Activated T-helper 2 cell treated with anti-CD3 and anti-CD28 coated beads, Interferon-gamma antibody, Interleukin-2, Interleukin-4, amounts not matched to agents 10 μg/mL and 5 μg/mL and 100 μg/mL, durations not matched to agents 14 hours and 24 hours and 36 hours (primary cell): ENCODE data around the gene KRTAP10-7. TPM values are rescaled to one million over a fixed set of nuclear protein-coding genes. Genes with fewer than 3 reads are reported as not detected.
"Not testable (repeated sequence)": the region's sequence is repeated elsewhere in the genome, so short reads cannot be mapped to it uniquely, and the experiment has no call there.

Experiments
- DNase-seq: peaks from one replicate; pipeline ENCODE4 v3.0.0; 2021; ENCODE audit warnings: low spot score
- H3K27ac Mint-ChIP-seq: one replicate; pipeline ENCODE4 v1.8.0; 2021; ENCODE audit warnings: mixed read lengths
- H3K27me3 Mint-ChIP-seq: one replicate; pipeline ENCODE4 v1.8.0; 2021; ENCODE audit warnings: low read depth, mixed read lengths
- H3K36me3 Mint-ChIP-seq: one replicate; pipeline ENCODE4 v1.8.0; 2021; ENCODE audit warnings: low read depth, mixed read lengths
- H3K4me1 Mint-ChIP-seq: one replicate; pipeline ENCODE4 v1.8.0; 2021; ENCODE audit warnings: low read depth, mixed read lengths
- H3K4me3 Mint-ChIP-seq: one replicate; pipeline ENCODE4 v1.8.0; 2021; ENCODE audit warnings: low read depth, mild to moderate bottlenecking, moderate library complexity, mixed read lengths
- H3K9me3 Mint-ChIP-seq: one replicate; pipeline ENCODE4 v1.8.0; 2021; ENCODE audit warnings: mixed read lengths
- intact Hi-C: fragments of 100-400 bp; cut with micrococcal nuclease; formaldehyde crosslinking; loops from one replicate; pipeline ENCODE4 v1.15.1; 2023
- total RNA-seq: library from RNA; stranded (reverse); gene quantifications from 2 replicates; pipeline ENCODE4 v1.2.3, GENCODE V29; 2022

KRTAP10-7 gene
- total RNA-seq, 1 donor from 2014 or later = not detected

GRCh38 chr21:44640761-44641160, 40.4 kb downstream of the KRTAP10-7 start:
- no peak for DNase-seq
- Mint-ChIP-seq H3K9me3 (peaks cover 44% of the 10 kb centered on the region), H3K27me3 (no peaks in the 10 kb centered on the region), H3K27ac (no peak overlapping the region), H3K4me1 (no peaks in the 10 kb centered on the region), H3K4me3 (no peak overlapping the region), H3K36me3 (no peaks in the 10 kb centered on the region)
- intact Hi-C loops = no loop called here

GRCh38 chr21:44643741-44644310, 43.4 kb downstream of the KRTAP10-7 start:
- Mint-ChIP-seq H3K27ac (no peak overlapping the region), H3K4me1 (no peaks in the 10 kb centered on the region), H3K27me3 (no peaks in the 10 kb centered on the region), H3K36me3 (no peaks in the 10 kb centered on the region), H3K4me3 (no peak overlapping the region), H3K9me3 (peaks cover 44% of the 10 kb centered on the region)
- DNase-seq = no peak
- intact Hi-C loops = no loop called here

GRCh38 chr21:44644878-44645277, 44.5 kb downstream of the KRTAP10-7 start:
- intact Hi-C loops = no loop called here
- no peak for DNase-seq
- Mint-ChIP-seq H3K27ac (no peak overlapping the region), H3K4me3 (no peak overlapping the region), H3K9me3 (peaks cover 41% of the 10 kb centered on the region), H3K27me3 (no peaks in the 10 kb centered on the region), H3K36me3 (no peaks in the 10 kb centered on the region), H3K4me1 (no peaks in the 10 kb centered on the region)

- H3K27me3 Mint-ChIP-seq, intact Hi-C loops, H3K27ac Mint-ChIP-seq, H3K4me1 Mint-ChIP-seq, H3K4me3 Mint-ChIP-seq, DNase-seq, H3K36me3 Mint-ChIP-seq: not testable (repeated sequence)
- H3K9me3 Mint-ChIP-seq = peaks cover 28% of the 10 kb centered on the region
Observed at GRCh38 chr21:44646366-44647221, 46.2 kb downstream of the KRTAP10-7 start, which contains the start of gene KRTAP10-11. Gene KRTAP10-11 (plus strand): TSS chr21:44646414. CDS start chr21:44646459, 45 bp downstream.

GRCh38 chr21:44647222-44647552, 46.8 kb downstream of the KRTAP10-7 start:
- Mint-ChIP-seq H3K9me3 (peaks cover 22% of the 10 kb centered on the region), H3K4me3 (no peak overlapping the region), H3K4me1 (no peaks in the 10 kb centered on the region), H3K27ac (no peak overlapping the region), H3K27me3 (no peaks in the 10 kb centered on the region), H3K36me3 (no peaks in the 10 kb centered on the region)
- DNase-seq = no peak
- intact Hi-C loops = no loop called here

- H3K27me3 Mint-ChIP-seq = no peaks in the 10 kb centered on the region
- DNase-seq = no peak
- H3K4me3 Mint-ChIP-seq = no peak overlapping the region
- H3K4me1 Mint-ChIP-seq = peaks cover 2% of the 10 kb centered on the region
- intact Hi-C loops = no loop called here
- H3K36me3 Mint-ChIP-seq = peaks cover 2% of the 10 kb centered on the region
- H3K27ac Mint-ChIP-seq = no peak overlapping the region
- H3K9me3 Mint-ChIP-seq = peaks cover 15% of the 10 kb centered on the region
Observed at GRCh38 chr21:44648557-44649311, 48.3 kb downstream of the KRTAP10-7 start.

- no peaks in the 10 kb centered on the region for H3K27me3 Mint-ChIP-seq
- no peak overlapping the region for H3K4me3 Mint-ChIP-seq
- H3K4me1 Mint-ChIP-seq = peaks cover 7% of the 10 kb centered on the region
Observed at GRCh38 chr21:44649521-44650100, 49.2 kb downstream of the KRTAP10-7 start.

GRCh38 chr21:44650265-44650972, 50.0 kb downstream of the KRTAP10-7 start:
- intact Hi-C loops = no loop called here
- peaks cover 11% of the 10 kb centered on the region for H3K4me1 Mint-ChIP-seq
- H3K4me3 Mint-ChIP-seq = no peak overlapping the region
- no peak for DNase-seq
- no peak overlapping the region for H3K27ac Mint-ChIP-seq
- H3K9me3 Mint-ChIP-seq = peaks cover 8% of the 10 kb centered on the region
- H3K36me3 Mint-ChIP-seq = peaks cover 6% of the 10 kb centered on the region
- no peaks in the 10 kb centered on the region for H3K27me3 Mint-ChIP-seq

More at GRCh38 chr21:44649521-44650100, 49.2 kb downstream of the KRTAP10-7 start:
- H3K36me3 Mint-ChIP-seq = peaks cover 6% of the 10 kb centered on the region
- intact Hi-C loops = no loop called here
- no peak overlapping the region for H3K27ac Mint-ChIP-seq
- peaks cover 6% of the 10 kb centered on the region for H3K9me3 Mint-ChIP-seq
- no peak for DNase-seq

GRCh38 chr21:44650973-44651675, 50.7 kb downstream of the KRTAP10-7 start:
- peaks cover 7% of the 10 kb centered on the region for H3K36me3 Mint-ChIP-seq
- H3K27ac Mint-ChIP-seq = no peak overlapping the region

More at GRCh38 chr21:44650973-44651675, 50.7 kb downstream of the KRTAP10-7 start:
- peaks cover 11% of the 10 kb centered on the region for H3K9me3 Mint-ChIP-seq
- H3K27me3 Mint-ChIP-seq = no peaks in the 10 kb centered on the region
- peaks cover 11% of the 10 kb centered on the region for H3K4me1 Mint-ChIP-seq
- H3K4me3 Mint-ChIP-seq = no peak overlapping the region
- no peak for DNase-seq
- intact Hi-C loops = no loop called here
